ENCODE results near the gene WDR54.

GRCh38 chr2:74423231-74424095 lies 1.9 kb downstream of the WDR54 start:
- no peak for TF ChIP-seq ZNF274 (IDR thresholded peaks at IDR 0.05; ENCODE audit: low read depth, low read length)
- TF ChIP-seq SUZ12 (IDR thresholded peaks at IDR 0.05; ENCODE audit: extremely low read depth, insufficient read depth, insufficient read length) = no peak

All from NT2/D1 (cell line).